NT2/D1 (cell line): ENCODE data around the gene PRCD.
"Not testable (repeated sequence)": the region's sequence is repeated elsewhere in the genome, so short reads cannot be mapped to it uniquely, and the experiment has no call there.

Experiments
- DNase-seq: peaks from one replicate; pipeline ENCODE4 v3.0.0-alpha.2; 2011; ENCODE audit warnings: low read depth, low spot score
- H3K27me3 ChIP-seq: 2 replicates; pipeline ENCODE4 v1.6.0; 2011; ENCODE audit warnings: mild to moderate bottlenecking; ENCODE audit not compliant: insufficient read length, insufficient read depth
- H3K36me3 ChIP-seq: 2 replicates; pipeline ENCODE4 v1.6.1; 2011; ENCODE audit warnings: mild to moderate bottlenecking, low read length, mixed read lengths; ENCODE audit not compliant: insufficient read depth, insufficient read length
- H3K4me1 ChIP-seq: 2 replicates; pipeline ENCODE4 v1.5.1; 2011; ENCODE audit not compliant: insufficient read depth, insufficient read length
- H3K4me3 ChIP-seq: 2 replicates; pipeline ENCODE4 v1.5.1; 2011; ENCODE audit warnings: low read depth; ENCODE audit not compliant: insufficient read length
- H3K9ac ChIP-seq: 2 replicates; pipeline ENCODE4 v1.6.0; 2011; ENCODE audit warnings: low read depth; ENCODE audit not compliant: insufficient read length
- H3K9me3 ChIP-seq: 2 replicates; pipeline ENCODE4 v1.5.1; 2011; ENCODE audit warnings: mild to moderate bottlenecking, low read length; ENCODE audit not compliant: insufficient read depth
- SUZ12 ChIP-seq: IDR thresholded peaks from 2 replicates; pipeline ENCODE4 v1.6.1; 2011; ENCODE audit not compliant: insufficient read length, insufficient read depth; ENCODE audit errors: extremely low read depth
- YY1 ChIP-seq: IDR thresholded peaks from 2 replicates; pipeline ENCODE4 v1.6.1; 2011; ENCODE audit not compliant: insufficient read length, insufficient read depth
- ZNF274 ChIP-seq: IDR thresholded peaks from 2 replicates; pipeline ENCODE4 v1.6.1; 2011; ENCODE audit warnings: mild to moderate bottlenecking, low read depth, low read length

Gene PRCD

DNA sequence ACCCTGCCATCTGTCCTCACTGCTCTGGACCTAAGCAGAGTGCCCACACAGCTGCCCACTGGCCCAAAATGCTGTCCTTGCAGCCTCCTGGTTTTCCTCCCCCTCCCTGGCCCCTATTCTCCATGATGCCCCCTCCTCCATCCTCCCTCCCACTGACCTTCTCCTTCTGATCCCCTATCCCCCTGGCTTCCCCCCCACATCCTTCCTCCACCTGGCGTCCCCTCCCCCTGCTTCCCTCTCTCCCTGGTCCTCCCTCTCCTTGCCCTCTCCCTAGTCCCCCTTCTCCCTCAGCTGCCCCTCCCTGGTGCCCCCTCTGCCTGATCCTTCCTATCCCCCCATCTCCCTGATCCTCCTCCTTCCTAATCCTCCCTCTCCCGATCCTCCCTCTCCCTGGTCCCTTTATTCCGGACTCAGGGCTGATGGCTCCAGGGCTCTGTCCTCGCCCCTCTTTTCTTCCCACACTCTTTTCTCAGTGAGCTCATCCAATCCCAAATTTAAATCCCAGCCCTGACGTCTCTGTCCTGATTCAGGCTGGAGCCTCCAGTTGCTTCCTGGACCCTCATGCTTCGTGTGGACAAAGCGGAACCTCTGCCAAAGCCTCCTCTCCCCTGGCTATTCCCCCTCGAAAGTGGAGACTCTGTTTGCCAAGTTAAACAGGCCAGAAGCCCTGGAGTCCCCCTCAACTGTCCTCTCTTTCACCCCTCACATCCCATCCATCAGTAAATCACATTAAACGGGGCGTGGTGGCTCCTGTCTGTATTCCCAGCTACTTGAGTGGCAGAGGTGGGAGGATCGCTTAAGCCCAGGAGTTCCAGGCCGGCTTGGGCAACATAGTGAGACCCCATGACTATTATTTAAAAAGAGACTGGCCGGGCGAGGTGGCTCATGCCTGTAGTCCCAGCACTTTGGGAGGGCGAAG is 20.5 kb upstream of the PRCD start:
- peaks cover 7% of the 10 kb centered on the region for H3K27me3 ChIP-seq
- H3K4me3 ChIP-seq = no peak overlapping the region
- peaks cover 15% of the 10 kb centered on the region for H3K4me1 ChIP-seq
- DNase-seq = no peak
- no peak for TF ChIP-seq ZNF274
- no peak for TF ChIP-seq YY1
- no peak for TF ChIP-seq SUZ12
- H3K9me3 ChIP-seq = no peaks in the 10 kb centered on the region
- H3K36me3 ChIP-seq = no peaks in the 10 kb centered on the region
- H3K9ac ChIP-seq = no peak overlapping the region

DNA sequence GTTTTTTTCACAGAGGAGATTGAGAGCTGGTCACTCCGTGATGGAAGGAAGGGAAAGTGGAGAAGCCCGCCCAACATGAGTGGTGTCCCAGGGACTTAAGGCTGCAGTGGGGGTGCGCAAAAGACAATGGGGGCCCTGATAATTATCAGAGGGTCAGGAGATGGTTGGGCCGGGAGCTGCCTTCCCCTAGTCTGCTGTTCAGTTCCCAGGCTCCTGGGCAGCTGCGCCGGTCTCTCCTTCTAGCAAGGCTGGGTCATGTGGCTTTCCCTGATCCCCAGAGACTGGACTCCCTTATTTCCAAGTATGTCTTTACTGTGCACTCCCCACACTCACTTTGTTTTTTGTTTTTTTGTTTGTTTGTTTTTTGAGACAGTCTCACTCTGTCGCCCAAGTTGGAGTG is 18.6 kb upstream of the PRCD start:
- Histone ChIP-seq H3K27me3 (peaks cover 7% of the 10 kb centered on the region), H3K9ac (peak overlapping the region; percentile 26), H3K4me1 (peaks cover 16% of the 10 kb centered on the region), H3K9me3 (no peaks in the 10 kb centered on the region), H3K36me3 (no peaks in the 10 kb centered on the region), H3K4me3 (no peak overlapping the region)
- DNase-seq = no peak
- TF ChIP-seq YY1 = no peak

- H3K27me3 ChIP-seq, H3K4me3 ChIP-seq, H3K9ac ChIP-seq, H3K9me3 ChIP-seq, H3K36me3 ChIP-seq, DNase-seq: not testable (repeated sequence)
- H3K4me1 ChIP-seq = peaks cover 16% of the 10 kb centered on the region
Observed at GRCh38 chr17:76521683-76522082, 18.2 kb upstream of the PRCD start.

DNA sequence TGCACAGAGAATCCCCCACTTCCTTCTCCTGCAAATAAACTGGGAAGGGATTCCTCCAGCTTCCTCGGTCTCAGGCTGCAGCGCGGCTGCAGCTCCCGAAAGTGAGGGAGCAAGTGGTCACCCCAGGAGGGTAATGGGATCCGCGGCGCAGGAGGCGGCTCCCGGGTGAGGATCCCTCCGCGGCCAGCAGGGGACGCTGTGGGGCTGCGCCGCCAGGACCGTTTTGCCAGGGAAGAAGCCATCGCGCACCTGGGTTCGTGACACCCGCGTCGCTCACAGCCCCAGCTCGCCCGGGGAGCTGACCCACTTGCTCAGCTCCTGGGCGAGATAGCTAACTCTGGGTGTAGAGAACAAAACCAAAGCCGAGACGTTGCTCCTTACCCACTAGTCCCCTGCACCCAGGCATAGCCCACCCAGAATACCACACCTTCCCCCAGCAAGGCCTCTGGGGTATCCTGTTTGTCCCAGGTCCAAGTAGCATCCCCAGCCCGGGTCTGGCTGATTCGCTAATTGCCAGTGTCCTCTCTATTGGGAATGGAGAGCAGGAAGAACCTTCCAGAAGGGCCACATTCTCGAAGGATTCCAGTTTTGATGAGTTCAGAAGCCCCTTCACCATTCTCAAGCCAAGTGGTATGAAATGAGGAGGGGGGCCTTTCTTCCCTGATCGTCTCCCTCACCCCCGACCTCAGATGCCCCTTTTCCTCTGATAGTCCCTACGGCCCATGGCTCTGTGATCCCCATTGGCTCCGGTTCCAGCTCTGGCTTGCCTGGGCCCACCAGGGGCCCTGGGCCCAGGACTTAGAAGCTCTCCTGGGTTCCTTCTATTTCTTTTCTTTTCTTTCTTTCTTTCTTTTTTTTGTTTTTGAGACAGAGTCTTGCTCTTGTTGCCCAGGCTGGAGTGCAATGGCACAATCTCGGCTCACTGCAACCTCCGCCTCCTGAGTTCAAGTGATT is 16.5 kb upstream of the PRCD start:
- Histone ChIP-seq H3K9ac (peak overlapping the region; percentile 22), H3K27me3 (peaks cover 7% of the 10 kb centered on the region), H3K4me1 (peaks cover 21% of the 10 kb centered on the region), H3K9me3 (no peaks in the 10 kb centered on the region), H3K36me3 (no peaks in the 10 kb centered on the region), H3K4me3 (no peak overlapping the region)
- no peak for TF ChIP-seq SUZ12
- no peak for TF ChIP-seq ZNF274
- no peak for TF ChIP-seq YY1
- DNase-seq = no peak

DNA sequence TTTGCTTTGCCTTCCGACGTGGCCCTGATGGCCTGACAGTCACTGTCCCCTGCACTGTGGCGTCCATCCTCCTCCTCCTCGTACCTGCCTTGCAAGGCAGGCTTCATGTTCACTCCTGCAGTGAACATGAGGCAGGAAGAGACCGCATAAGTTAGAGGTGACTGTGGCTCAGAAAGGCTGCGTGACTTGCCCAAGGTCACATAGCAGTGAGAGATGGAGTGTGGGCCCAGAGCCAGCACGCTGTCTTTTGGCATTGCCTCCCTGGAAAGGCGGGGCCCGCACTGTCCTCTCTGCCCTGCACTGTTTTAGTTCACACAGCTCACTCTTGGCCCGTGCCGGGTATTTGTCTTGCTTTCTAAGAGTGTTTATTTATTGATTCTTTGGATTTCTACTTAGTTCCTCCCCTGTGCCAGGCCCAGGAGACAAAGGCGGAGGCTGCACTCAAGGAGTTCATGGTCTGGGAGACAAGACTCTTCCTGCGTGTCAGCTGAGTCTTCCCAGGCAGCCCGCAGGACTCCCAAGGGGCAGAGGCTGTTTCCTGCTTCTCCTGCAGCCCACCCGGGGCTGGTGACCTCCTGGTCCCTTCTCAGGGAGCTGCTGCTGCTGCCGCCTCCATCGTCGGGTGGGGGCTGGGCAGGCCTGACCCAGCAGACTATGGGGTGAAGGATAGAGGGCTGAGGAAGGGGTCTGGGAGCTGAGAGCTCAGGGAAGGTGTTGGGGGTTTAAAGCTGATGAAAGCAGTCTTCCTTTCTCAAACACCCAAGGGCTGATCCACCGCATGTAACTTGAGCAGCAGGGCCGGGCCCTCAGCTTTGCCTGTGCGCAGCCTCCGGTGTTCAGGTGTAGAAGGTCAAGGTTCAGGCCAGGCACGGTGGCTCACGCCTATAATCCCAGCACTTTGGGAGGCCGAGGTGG is 15.0 kb upstream of the PRCD start:
- H3K9ac ChIP-seq = peak overlapping the region; percentile 24
- no peak for DNase-seq
- no peak overlapping the region for H3K4me3 ChIP-seq
- TF ChIP-seq ZNF274 = no peak
- H3K9me3 ChIP-seq = no peaks in the 10 kb centered on the region
- peaks cover 7% of the 10 kb centered on the region for H3K27me3 ChIP-seq
- H3K36me3 ChIP-seq = no peaks in the 10 kb centered on the region
- H3K4me1 ChIP-seq = peaks cover 31% of the 10 kb centered on the region

- not testable (repeated sequence) for H3K36me3 ChIP-seq, DNase-seq, H3K4me3 ChIP-seq, H3K27me3 ChIP-seq, H3K9ac ChIP-seq, H3K9me3 ChIP-seq
- H3K4me1 ChIP-seq = peaks cover 32% of the 10 kb centered on the region
Observed at GRCh38 chr17:76525513-76525833, 14.4 kb upstream of the PRCD start.

DNA sequence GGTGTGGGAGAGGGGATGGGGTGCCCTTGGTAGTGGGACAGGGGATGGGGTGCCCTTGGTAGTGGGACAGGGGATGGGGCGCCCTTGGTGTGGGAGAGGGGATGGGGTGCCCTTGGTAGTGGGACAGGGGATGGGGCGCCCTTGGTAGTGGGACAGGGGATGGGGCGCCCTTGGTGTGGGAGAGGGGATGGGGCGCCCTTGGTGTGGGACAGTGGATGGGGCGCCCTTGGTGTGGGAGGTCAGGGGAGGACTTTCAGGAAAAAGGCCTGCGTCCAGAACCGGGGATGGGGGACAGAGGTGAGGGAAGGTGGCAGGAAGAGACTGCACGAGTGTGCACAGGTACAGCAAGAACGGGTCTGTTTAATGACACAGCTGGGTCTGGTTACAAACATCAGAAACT is 12.8 kb upstream of the PRCD start:
- H3K4me3 ChIP-seq, DNase-seq, H3K27me3 ChIP-seq, H3K36me3 ChIP-seq, H3K9me3 ChIP-seq: not testable (repeated sequence)
- peaks cover 37% of the 10 kb centered on the region for H3K4me1 ChIP-seq
- H3K9ac ChIP-seq = peak overlapping the region; percentile 50
